GM23338 (cell line): ENCODE measurements around the gene SIVA1.

Source experiments
- CTCF ChIP-seq, 2 experiments: fragments of 200-600 bp in 1 of 2; sonication (generic) in 1 of 2; conservative IDR thresholded peaks; 2 replicates each; pipeline versions ENCODE4 v1.5.1 to v1.6.1; 2016 to 2017; ENCODE audit warnings: antibody characterized with exemption in 2 of 2, low read depth in 2 of 2, mild to moderate bottlenecking in 2 of 2, moderate library complexity in 1 of 2
- POLR2AphosphoS5 ChIP-seq: IDR thresholded peaks from 2 replicates; pipeline ENCODE4 v1.6.1; 2016; ENCODE audit warnings: antibody characterized with exemption, low read depth
- REST ChIP-seq: IDR thresholded peaks from one replicate; pipeline ENCODE4 v1.6.1; 2018; ENCODE audit warnings: antibody characterized with exemption; ENCODE audit not compliant: unreplicated experiment

GRCh38 chr14:104782086-104782807 lies 29.3 kb downstream of the SIVA1 start:
- TF ChIP-seq CTCF (conservative IDR thresholded peaks at IDR 0.05; ENCODE audit: low read depth in 2 of 2): no peak
- no peak for TF ChIP-seq REST
- no peak for TF ChIP-seq POLR2AphosphoS5
